SH-SY5Y (cell line): Measurements from ENCODE around the gene ACTN4.

Experiments
- GATA2 ChIP-seq: IDR thresholded peaks from 2 replicates; pipeline ENCODE4 v1.6.1; 2011; ENCODE audit warnings: mild to moderate bottlenecking, low read depth, low read length
- GATA3 ChIP-seq: IDR thresholded peaks from 2 replicates; pipeline ENCODE4 v1.6.1; 2011; ENCODE audit warnings: low read depth, mild to moderate bottlenecking, low read length, moderate library complexity

ACTN4 gene

DNA sequence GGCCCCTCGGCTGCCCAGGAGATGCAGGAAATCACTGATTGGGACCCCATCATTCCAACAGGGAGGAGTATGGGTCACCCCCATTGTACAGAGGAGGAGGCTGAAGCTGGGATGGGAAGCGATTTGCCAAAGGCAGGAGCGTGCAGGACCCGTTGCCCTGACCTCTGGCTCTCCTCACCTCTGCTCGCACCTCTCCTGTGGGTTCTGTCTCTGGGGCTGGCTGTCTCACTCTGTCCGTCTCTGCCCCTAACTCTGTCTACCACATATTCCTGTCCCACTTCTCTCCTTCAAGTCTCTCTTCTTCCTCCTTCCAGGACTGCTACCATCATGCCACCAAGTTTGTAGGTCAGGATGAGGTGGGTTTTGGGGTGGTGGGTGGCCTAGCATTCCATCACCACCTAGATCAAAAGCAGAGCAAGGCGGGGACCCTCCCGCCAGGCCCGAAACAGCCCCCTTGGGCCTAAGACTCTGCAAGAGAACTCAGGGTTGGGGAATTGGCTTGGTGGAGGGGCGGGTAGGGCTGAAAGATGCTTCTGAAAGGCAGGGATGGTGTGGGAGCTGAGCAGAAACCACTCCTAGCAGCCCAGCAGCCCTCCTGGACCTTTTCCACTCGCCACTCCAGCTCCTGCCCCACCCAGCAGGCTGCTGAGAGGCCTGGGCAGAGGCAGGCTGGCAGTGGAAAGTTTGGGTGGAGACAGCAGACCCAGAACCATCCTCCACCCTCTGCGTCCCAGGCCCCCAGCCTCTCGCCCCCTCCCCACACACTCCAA is 126.9 kb downstream of the ACTN4 start:
- TF ChIP-seq GATA3, result no peak
- no peak for TF ChIP-seq GATA2

DNA sequence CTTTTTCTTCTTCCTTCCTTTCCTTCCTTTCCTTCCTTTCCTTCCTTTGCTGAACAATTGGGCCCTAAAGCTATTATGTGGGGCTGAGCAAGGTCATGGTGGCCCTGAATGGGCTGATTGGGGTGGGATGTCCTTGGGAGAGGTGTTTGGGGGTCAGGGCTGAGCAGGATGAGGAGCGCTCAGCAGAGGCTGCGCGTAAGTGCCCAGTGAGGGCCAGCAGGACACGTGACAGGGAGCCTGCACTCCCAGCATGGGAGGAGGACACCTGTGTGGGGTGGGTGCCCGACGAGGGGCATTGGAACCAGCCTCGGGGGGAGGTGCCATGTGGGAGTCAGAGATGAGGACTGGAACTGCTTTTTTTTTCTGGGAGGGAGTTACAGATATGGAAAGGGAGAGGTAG is 131.3 kb downstream of the ACTN4 start:
- TF ChIP-seq GATA3 (no peak), GATA2 (no peak)

DNA sequence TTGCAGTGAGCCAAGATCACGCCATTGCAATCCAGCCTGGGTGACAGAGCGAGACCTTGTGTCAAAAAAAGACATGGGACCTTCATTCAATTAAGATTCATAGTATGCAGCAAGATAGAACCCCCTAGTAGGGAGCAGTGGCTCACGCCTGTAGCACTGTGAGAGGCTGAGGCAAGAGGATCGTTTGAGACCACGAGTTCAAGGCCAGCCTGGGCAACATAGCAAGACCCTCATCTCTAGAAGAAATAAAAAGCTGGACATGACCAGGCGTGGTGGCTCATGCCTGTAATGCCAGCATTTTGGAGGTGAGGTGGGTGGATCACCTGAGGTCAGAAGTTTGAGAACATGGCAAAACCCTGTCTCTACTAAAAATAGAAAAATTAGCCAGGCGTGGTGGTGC is 133.0 kb downstream of the ACTN4 start:
- TF ChIP-seq GATA2 (no peak), GATA3 (no peak)

DNA sequence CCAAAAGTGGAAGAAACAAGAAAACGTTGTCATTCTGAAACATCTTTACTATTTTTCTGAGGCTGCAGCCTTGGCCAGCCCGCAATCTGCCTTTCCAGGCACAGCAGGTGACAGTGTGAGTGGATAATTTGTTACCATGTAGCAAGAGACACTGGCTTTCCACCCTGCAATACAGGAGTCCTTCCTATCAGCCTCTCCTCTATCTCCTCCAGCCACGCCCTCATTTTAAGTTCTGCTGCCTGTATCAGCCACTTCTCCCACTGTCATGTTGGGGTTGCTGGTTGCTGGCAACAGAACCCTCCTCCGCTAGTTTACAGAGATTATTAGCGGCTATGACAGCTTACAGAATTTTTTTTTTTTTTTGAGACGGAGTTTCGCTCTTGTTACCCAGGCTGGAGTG is 133.6 kb downstream of the ACTN4 start:
- TF ChIP-seq GATA2 (no peak), GATA3 (no peak)
